Right cardiac atrium (tissue), 5 donors: ENCODE measurements around the gene RYR1. TPM values are rescaled to one million over a fixed set of nuclear protein-coding genes. Genes with fewer than 3 reads are reported as not detected.

Experiments
- ATAC-seq, 2 donors: fragments of 200-7000 bp; cut with Tn5 transposase; one replicate each; pipeline versions ENCODE4 v1.8.0 to v1.9.1; 2020; ENCODE audit warnings: moderate library complexity in 2 of 2, mild to moderate bottlenecking in 1 of 2
- DNase-seq, 3 donors: peaks; one replicate each; pipeline ENCODE4 v3.0.0-alpha.2; 2020
- H3K27ac ChIP-seq: one replicate; pipeline ENCODE4 v1.5.1; 2013; ENCODE audit warnings: mild to moderate bottlenecking, low read length, control low read depth, moderate library complexity
- H3K27me3 ChIP-seq: one replicate; pipeline ENCODE4 v1.6.1; 2013; ENCODE audit not compliant: control insufficient read depth, insufficient read depth
- H3K4me1 ChIP-seq: one replicate; pipeline ENCODE4 v1.6.1; 2013; ENCODE audit warnings: low read length; ENCODE audit not compliant: control insufficient read depth, insufficient read depth
- H3K4me3 ChIP-seq: one replicate; pipeline ENCODE4 v1.5.1; 2013; ENCODE audit warnings: low read length, control low read depth
- H3K9me3 ChIP-seq: one replicate; pipeline ENCODE4 v1.6.1; 2013; ENCODE audit warnings: low read length; ENCODE audit not compliant: control insufficient read depth
- WGBS: extraction: QIAGEN DNeasy Blood & Tissue Kit; methylation state at CpG from one replicate; pipeline ENCODE4 v1.1.7; 2013; 5-methylcytosine and 5-hydroxymethylcytosine counted together
- intact Hi-C, 4 donors: fragments of 100-400 bp; cut with DNase I; formaldehyde crosslinking; loops; one replicate each; pipeline versions ENCODE4 v1.11.0 to v1.14.0; 2022 to 2023
- polyA plus RNA-seq: library from polyadenylated mRNA; stranded (reverse); fragments of 200-250 nt; gene quantifications from one replicate; pipeline ENCODE4 v1.2.3, GENCODE V29; 2013
- total RNA-seq, 4 donors: library from RNA; stranded (reverse); fragmentation: NEBNext Ultra II Directional; extraction: Animal tissue kit (Norgen Biotek cat#: 25700); gene quantifications; one replicate each; pipeline ENCODE4 v1.2.1, GENCODE V29; 2021
- donor health status: healthy with polysubstance abuse.
- donor health status: DM: no; HTN: yes; CAD: no.
- donor health status: DM: no; HTN: no; CAD: no.
- donor health status: DM: no; HTN: yes; CAD: no; lungs with severe emphysema.
- donor health status: DM: yes; HTN: yes; CAD: no.

RYR1 gene
- total and polyA plus RNA-seq, 5 donors: 0.80 to 1.6 (median 1.1) TPM

DNA sequence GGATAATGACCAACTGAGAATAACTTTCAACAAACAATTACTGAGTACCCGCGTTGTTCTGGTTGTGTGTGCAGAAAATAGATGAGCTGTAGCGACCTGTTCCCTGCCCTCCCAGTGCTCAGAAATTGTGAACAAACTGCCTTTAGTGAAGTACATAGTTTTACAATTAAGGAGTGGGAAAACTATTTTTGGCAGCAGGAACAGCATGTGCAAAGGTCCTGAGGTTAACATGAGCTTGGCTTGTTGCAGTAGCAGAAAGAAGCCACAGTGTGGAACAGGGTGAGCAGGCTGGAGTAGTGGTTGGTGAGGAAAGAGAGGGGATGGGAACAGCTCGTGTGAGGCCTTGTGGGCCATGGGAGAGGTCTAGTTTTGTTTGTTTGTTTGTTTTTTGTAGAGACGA is 16.0 kb downstream of the RYR1 start:
- Histone ChIP-seq H3K9me3 (no peaks in the 10 kb centered on the region), H3K4me1 (no peaks in the 10 kb centered on the region), H3K27me3 (no peaks in the 10 kb centered on the region), H3K4me3 (no peak overlapping the region), H3K27ac (no peak overlapping the region)
- intact Hi-C loops: no loop called here
- WGBS: 80% methylated on average over 5 of the region's 5 CpGs
- DNase-seq (no peak), ATAC-seq (no peak)

DNA sequence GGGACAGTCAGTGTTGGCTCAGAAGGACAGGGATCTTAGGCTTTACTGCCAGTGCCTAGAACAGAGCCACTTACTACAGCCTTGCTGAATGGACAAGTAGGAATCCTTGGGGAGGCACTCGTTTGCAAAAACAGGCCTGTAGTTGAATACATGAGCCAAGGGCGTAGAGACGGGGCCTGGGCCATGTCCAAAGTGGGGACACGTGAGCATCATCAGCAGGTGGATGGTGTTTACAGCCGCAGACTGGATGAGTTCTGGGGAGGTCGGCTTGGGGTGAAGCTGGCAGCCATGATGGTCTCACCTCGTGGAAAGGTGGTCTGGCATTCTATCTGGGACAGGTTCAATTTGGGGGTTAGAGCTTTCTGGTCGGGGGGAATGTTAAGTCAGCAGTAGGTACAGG is 17.5 kb downstream of the RYR1 start:
- no peaks in the 10 kb centered on the region for H3K27me3 ChIP-seq
- H3K4me3 ChIP-seq: no peak overlapping the region
- intact Hi-C loops: no loop called here
- ATAC-seq (no peak), DNase-seq (no peak)
- no peaks in the 10 kb centered on the region for H3K4me1 ChIP-seq
- no peaks in the 10 kb centered on the region for H3K9me3 ChIP-seq
- WGBS: 79% methylated on average over 8 of the region's 8 CpGs
- H3K27ac ChIP-seq: no peak overlapping the region

DNA sequence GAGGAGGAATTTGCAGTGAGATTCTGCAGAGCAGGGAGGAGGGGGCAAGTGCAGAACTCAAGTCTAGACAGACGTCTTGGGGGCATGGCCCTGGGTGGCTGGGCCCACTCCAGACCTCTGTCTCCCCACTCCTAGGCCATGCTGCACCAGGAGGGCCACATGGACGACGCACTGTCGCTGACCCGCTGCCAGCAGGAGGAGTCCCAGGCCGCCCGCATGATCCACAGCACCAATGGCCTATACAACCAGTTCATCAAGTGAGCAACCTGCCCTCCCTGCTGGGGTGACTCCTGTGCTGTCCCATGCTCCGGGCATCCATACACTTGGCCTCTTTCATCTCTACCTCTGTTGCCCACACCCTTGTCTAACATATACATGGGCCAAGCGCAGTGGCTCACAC is 18.1 kb downstream of the RYR1 start:
- DNase-seq: no peak
- WGBS: 88% methylated on average over 9 of the region's 9 CpGs
- Histone ChIP-seq H3K27me3 (no peaks in the 10 kb centered on the region), H3K27ac (no peak overlapping the region), H3K9me3 (no peaks in the 10 kb centered on the region), H3K4me1 (no peaks in the 10 kb centered on the region), H3K4me3 (no peak overlapping the region)
- intact Hi-C loops: no loop called here
- peak in 1 of 2 donors; percentile 26 for ATAC-seq

DNA sequence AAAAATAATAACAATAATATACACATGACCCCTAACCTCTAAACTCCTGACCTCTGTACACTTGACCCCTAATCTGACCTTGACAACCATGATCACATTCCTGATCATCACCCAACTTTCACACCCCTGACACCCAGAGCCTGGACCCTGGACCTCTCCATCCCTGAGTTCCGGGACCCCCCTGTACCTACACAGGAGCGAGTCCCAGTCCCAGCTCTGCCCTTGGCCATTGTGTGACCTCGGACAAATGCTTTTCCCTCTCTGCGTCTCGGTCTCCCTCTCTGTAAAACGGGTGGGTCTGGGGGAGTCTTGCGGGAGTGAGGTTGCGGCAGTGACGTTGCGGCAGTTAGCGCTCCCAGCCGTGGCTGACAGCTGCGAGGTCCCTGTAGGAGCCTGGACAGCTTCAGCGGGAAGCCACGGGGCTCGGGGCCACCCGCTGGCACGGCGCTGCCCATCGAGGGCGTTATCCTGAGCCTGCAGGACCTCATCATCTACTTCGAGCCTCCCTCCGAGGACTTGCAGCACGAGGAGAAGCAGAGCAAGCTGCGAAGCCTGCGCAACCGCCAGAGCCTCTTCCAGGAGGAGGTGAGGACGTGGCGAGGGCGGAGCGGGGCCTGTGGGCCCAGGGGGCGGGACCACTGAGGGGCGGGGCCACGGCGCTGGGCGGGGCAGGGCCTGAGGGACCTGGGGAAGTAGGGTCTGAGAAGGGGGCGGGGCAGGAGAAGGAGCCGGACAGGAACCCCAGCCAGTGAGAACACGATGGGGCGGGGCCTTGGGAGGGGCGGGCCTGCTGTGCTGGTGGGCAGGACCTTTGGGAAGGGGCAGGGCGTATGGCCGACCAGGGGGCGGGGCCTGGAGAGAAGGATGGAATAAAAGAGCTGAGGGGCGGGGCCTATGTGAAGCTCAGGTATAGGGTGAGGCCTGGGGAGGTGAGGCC is 19.2 kb downstream of the RYR1 start:
- intact Hi-C loops: no loop called here
- no peak overlapping the region for H3K27ac ChIP-seq
- no peaks in the 10 kb centered on the region for H3K9me3 ChIP-seq
- no peaks in the 10 kb centered on the region for H3K27me3 ChIP-seq
- H3K4me1 ChIP-seq: no peaks in the 10 kb centered on the region
- no peak overlapping the region for H3K4me3 ChIP-seq
- WGBS: 62% methylated on average over 45 of the region's 45 CpGs
- peak; percentile 24 to 72 (median 58) for DNase-seq
- ATAC-seq: peak in 1 of 2 donors; percentile 30

DNA sequence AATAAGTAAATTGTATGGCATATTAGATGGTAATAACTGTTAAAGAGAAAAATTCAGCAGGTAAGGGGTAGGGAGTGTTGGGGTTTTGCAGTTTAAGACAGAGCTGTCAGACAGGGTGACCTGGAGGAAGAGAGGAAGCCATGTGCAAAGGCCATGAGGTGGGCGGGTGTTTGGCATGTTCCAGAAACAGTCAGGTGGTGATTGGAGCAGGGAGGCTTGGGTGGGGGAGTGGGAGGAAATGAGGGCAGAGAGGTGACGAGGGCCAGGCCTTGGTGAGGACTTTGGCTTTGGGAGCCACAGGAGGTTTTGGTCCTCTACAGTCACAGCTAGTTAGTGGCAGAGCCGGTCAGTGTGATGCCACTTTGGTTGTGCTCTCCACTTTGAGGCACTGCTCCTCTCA is 20.1 kb downstream of the RYR1 start:
- no peak for ATAC-seq
- Histone ChIP-seq H3K27me3 (no peaks in the 10 kb centered on the region), H3K9me3 (no peaks in the 10 kb centered on the region), H3K27ac (no peak overlapping the region), H3K4me1 (no peaks in the 10 kb centered on the region), H3K4me3 (no peak overlapping the region)
- 71% methylated on average over 3 of the region's 3 CpGs for WGBS
- no peak for DNase-seq
- intact Hi-C loops: no loop called here

DNA sequence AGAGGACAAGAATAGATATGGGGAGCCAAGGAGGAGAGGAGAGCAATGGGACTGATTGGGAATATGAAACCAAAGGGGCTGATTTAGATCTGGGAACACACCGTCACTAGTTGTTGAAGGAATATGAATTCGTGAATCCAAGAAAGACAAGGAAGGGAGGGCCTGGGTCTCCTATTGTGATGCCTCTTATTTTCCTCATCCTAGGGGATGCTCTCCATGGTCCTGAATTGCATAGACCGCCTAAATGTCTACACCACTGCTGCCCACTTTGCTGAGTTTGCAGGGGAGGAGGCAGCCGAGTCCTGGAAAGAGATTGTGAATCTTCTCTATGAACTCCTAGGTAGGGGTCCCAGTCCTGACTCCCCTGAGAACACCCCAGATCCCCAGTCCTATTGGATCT is 21.5 kb downstream of the RYR1 start:
- no peaks in the 10 kb centered on the region for H3K27me3 ChIP-seq
- intact Hi-C loops: no loop called here
- no peaks in the 10 kb centered on the region for H3K9me3 ChIP-seq
- no peaks in the 10 kb centered on the region for H3K4me1 ChIP-seq
- WGBS: 46% methylated on average over 4 of the region's 4 CpGs
- no peak overlapping the region for H3K27ac ChIP-seq
- no peak for ATAC-seq
- H3K4me3 ChIP-seq: no peak overlapping the region
- DNase-seq: no peak

DNA sequence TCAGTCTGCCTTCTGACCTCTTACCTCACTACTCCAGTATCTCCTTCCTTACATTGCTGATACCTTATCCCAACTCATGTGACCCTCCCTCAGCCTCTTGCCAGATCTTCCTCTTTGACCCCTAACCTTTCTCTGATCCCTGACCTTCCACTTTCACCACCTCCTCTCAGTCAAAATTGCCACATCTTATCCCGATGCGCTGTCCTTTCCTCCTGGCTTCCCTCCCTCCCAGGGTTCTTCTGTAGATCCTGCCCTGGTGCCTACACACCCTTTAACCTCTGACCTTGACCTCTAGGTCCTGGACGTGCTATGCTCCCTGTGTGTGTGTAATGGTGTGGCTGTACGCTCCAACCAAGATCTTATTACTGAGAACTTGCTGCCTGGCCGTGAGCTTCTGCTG is 23.7 kb downstream of the RYR1 start:
- DNase-seq: no peak
- H3K4me1 ChIP-seq: no peaks in the 10 kb centered on the region
- H3K27me3 ChIP-seq: no peaks in the 10 kb centered on the region
- H3K4me3 ChIP-seq: no peak overlapping the region
- H3K27ac ChIP-seq: no peak overlapping the region
- 34% methylated on average over 5 of the region's 5 CpGs for WGBS
- no peaks in the 10 kb centered on the region for H3K9me3 ChIP-seq
- intact Hi-C loops: no loop called here
- ATAC-seq: no peak

DNA sequence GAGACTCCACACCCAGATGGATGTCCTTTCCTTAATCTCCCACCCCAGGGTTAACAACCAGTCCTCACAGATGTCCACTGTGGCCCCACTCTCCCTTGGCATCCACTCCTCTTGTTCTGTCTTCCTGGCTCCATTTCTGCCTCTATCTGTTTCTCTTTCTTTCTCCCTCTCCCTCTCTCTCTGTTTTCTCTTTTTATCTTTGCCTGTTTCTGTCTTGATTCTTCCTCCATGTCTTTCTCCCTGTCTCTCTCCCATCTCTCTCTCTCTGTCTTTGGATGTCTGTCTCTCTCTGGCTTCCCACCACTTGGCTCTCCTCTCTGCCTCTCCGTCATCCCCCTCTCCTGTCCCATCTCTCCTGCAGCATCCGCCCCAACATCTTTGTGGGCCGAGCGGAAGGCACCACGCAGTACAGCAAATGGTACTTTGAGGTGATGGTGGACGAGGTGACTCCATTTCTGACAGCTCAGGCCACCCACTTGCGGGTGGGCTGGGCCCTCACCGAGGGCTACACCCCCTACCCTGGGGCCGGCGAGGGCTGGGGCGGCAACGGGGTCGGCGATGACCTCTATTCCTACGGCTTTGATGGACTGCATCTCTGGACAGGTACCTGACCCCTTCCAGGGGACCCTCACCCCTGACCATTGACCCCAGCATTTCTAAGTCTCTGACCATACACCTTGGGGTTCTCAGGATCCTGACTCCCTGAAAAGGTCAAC is 24.4 kb downstream of the RYR1 start:
- no peaks in the 10 kb centered on the region for H3K4me1 ChIP-seq
- WGBS: 88% methylated on average over 15 of the region's 15 CpGs
- no peaks in the 10 kb centered on the region for H3K9me3 ChIP-seq
- DNase-seq: no peak
- no peak for ATAC-seq
- H3K27ac ChIP-seq: no peak overlapping the region
- no peaks in the 10 kb centered on the region for H3K27me3 ChIP-seq
- intact Hi-C loops: no loop called here
- H3K4me3 ChIP-seq: no peak overlapping the region

DNA sequence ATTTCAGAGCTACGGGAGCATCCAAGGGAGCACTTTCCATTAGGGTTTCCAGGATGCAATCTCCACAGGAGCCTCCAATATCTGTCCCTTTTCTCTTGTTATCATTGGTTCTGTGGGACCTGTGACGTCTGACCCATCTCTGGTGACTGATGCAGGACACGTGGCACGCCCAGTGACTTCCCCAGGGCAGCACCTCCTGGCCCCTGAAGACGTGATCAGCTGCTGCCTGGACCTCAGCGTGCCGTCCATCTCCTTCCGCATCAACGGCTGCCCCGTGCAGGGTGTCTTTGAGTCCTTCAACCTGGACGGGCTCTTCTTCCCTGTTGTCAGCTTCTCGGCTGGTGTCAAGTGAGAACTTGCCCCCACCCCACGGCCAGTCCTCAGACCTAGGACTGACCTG is 25.5 kb downstream of the RYR1 start:
- Histone ChIP-seq H3K4me3 (no peak overlapping the region), H3K9me3 (no peaks in the 10 kb centered on the region), H3K27ac (no peak overlapping the region), H3K4me1 (no peaks in the 10 kb centered on the region), H3K27me3 (no peaks in the 10 kb centered on the region)
- ATAC-seq (no peak), DNase-seq (no peak)
- intact Hi-C loops: no loop called here
- 82% methylated on average over 13 of the region's 13 CpGs for WGBS

DNA sequence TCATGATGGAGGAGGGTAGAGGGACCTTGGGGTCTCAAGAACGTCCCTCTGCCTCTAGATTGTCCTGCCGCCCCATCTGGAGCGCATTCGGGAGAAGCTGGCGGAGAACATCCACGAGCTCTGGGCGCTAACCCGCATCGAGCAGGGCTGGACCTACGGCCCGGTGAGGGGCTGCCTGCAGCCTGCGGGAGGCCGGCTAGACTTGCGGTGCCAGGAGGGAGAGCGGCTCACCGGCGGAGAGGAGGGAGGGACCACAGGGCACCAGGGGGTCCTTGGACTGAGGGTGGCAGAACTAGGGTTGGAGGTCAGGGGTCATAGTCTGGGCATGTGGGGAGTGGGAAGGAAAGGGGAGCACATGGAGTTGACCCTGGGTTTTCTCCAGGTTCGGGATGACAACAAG is 29.9 kb downstream of the RYR1 start:
- Histone ChIP-seq H3K27me3 (no peaks in the 10 kb centered on the region), H3K4me3 (no peak overlapping the region), H3K9me3 (no peaks in the 10 kb centered on the region), H3K4me1 (no peaks in the 10 kb centered on the region), H3K27ac (no peak overlapping the region)
- WGBS: 87% methylated on average over 18 of the region's 18 CpGs
- peak in 1 of 2 donors; percentile 23 for ATAC-seq
- intact Hi-C loops: no loop called here
- no peak for DNase-seq

DNA sequence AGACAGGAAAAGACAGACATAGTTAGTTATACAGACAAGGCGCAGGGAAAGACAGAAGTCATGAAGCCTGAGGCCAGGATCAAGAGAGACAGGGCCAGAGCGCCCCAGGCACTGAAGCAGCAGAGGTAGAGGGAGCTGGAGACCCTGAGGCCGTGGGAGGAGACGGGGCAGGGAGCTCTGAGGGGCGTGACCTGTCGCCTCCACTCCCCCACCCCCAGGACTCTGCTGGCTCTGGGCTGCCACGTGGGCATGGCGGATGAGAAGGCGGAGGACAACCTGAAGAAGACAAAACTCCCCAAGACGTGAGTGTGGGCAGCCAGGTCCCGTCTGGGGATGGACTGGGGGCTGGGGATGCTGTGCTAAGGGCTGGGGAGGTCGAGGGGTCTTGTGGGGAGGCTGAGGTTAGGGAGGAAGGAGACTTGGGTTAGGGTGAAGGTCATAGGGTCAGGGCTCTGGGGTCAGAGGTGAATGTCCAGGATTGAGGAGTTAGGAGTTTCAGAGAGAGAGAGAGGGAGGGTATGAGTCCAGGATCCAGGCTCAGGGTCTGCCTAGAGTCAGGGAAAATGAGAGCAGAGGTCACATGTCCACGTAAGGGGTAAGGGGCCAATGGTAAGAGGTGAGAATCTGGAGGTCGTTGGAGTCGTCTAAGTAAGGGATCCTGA is 31.1 kb downstream of the RYR1 start:
- intact Hi-C loops: no loop called here
- 54% methylated on average over 15 of the region's 15 CpGs for WGBS
- Histone ChIP-seq H3K4me3 (no peak overlapping the region), H3K27me3 (no peaks in the 10 kb centered on the region), H3K9me3 (no peaks in the 10 kb centered on the region), H3K27ac (no peak overlapping the region), H3K4me1 (no peaks in the 10 kb centered on the region)
- DNase-seq (no peak), ATAC-seq (no peak)
